Measurements from ENCODE around the gene CPN1.
A peak's percentile ranks its signal among the peaks of the same experiment; 100 is the strongest.

CPN1 gene

GRCh38 chr10:100076750-100077149, 4.9 kb downstream of the CPN1 start:
- no peak for DNase-seq

- DNase-seq, result no peak
Measured at GRCh38 chr10:100075426-100076220, 6.0 kb downstream of the CPN1 start.

- no peak for DNase-seq
Measured at GRCh38 chr10:100072514-100072913, 9.2 kb downstream of the CPN1 start.

GRCh38 chr10:100071529-100071928, 10.1 kb downstream of the CPN1 start:
- no peak for DNase-seq

- DNase-seq, result no peak
Measured at GRCh38 chr10:100067466-100067865, 14.2 kb downstream of the CPN1 start.

- DNase-seq, result no peak
Measured at GRCh38 chr10:100065084-100065660, 16.5 kb downstream of the CPN1 start.

GRCh38 chr10:100061401-100061800, 20.3 kb downstream of the CPN1 start:
- no peak for DNase-seq

- DNase-seq, result no peak
Measured at GRCh38 chr10:100057948-100058347, 23.7 kb downstream of the CPN1 start.

GRCh38 chr10:100053686-100054460, 27.8 kb downstream of the CPN1 start:
- no peak for DNase-seq

- DNase-seq, result peak; percentile 79
Measured at GRCh38 chr10:100046021-100046486, 35.6 kb downstream of the CPN1 start.

GRCh38 chr10:100045592-100045991, 36.1 kb downstream of the CPN1 start:
- no peak for DNase-seq

- peak; percentile 62 for DNase-seq
Measured at GRCh38 chr10:100043796-100044195, 37.9 kb downstream of the CPN1 start.

GRCh38 chr10:100043344-100043743, 38.3 kb downstream of the CPN1 start:
- DNase-seq, result peak; percentile 22

- no peak for DNase-seq
Measured at GRCh38 chr10:100041306-100042002, 40.2 kb downstream of the CPN1 start.

- DNase-seq, result no peak
Measured at GRCh38 chr10:100038561-100039071, 43.1 kb downstream of the CPN1 start.

GRCh38 chr10:100037758-100038315, 43.8 kb downstream of the CPN1 start:
- DNase-seq, result no peak

GRCh38 chr10:100036850-100037249, 44.8 kb downstream of the CPN1 start:
- no peak for DNase-seq

- DNase-seq, result no peak
Measured at GRCh38 chr10:100033766-100034418, 47.8 kb downstream of the CPN1 start.

- no peak for DNase-seq
Measured at GRCh38 chr10:100027416-100027815, 54.3 kb downstream of the CPN1 start.

GRCh38 chr10:100025576-100025975, 56.1 kb downstream of the CPN1 start:
- no peak for DNase-seq

GRCh38 chr10:100024748-100025147, 56.9 kb downstream of the CPN1 start:
- no peak for DNase-seq

GRCh38 chr10:100022403-100022802, 59.3 kb downstream of the CPN1 start:
- DNase-seq, result peak; percentile 30

Measured in HCEC 1CT (cell line).